ENCODE results near the gene MGME1. TPM values are rescaled to one million over a fixed set of nuclear protein-coding genes. Genes with fewer than 3 reads are reported as not detected.

MGME1 gene
- total and polyA plus RNA-seq, 2 of the 13 experiments (the other 11 are each of a cell fraction or from before 2014, with no cell fraction given), result 36.7 to 66.6 TPM

GRCh38 chr20:18001131-18001921, 32.5 kb downstream of the MGME1 start (continued):
- TF ChIP-seq ZXDC (CRISPR knock-in tag; IDR thresholded peaks at IDR 0.05) (no peak), ZC3H13 (CRISPR knock-in tag; IDR thresholded peaks at IDR 0.05) (no peak), NCOR1 (IDR thresholded peaks at IDR 0.05; ENCODE audit: borderline replicate concordance, low read length) (no peak), DR1 (CRISPR knock-in tag; IDR thresholded peaks at IDR 0.05) (no peak), ZNF207 (IDR thresholded peaks at IDR 0.05; ENCODE audit: borderline replicate concordance) (no peak), CHD4 (IDR thresholded peaks at IDR 0.05; ENCODE audit: borderline replicate concordance, low read length) (0 out of 2 replicates have a peak, but pooled peaks have one; percentile 20), DNMT1 (CRISPR knock-in tag; IDR thresholded peaks at IDR 0.05) (no peak), AKNA (CRISPR knock-in tag; IDR thresholded peaks at IDR 0.05; ENCODE audit: borderline replicate concordance) (no peak), GRHL1 (CRISPR knock-in tag; conservative IDR thresholded peaks at IDR 0.05) (no peak), ZNF782 (CRISPR knock-in tag; IDR thresholded peaks at IDR 0.05; ENCODE audit: borderline replicate concordance) (no peak), LCORL (IDR thresholded peaks at IDR 0.05) (no peak), LCORL (CRISPR knock-in tag; IDR thresholded peaks at IDR 0.05) (peak; percentile 67), ZNF784 (CRISPR knock-in tag; IDR thresholded peaks at IDR 0.05; ENCODE audit: borderline replicate concordance) (no peak), FOXA1 (IDR thresholded peaks at IDR 0.05) (no peak), FOXA1 (CRISPR knock-in tag; IDR thresholded peaks at IDR 0.05) (peak; percentile 34; the same call in 1 of the 2 replicates), BRCA1 (CRISPR knock-in tag; IDR thresholded peaks at IDR 0.05) (no peak), POLR2G (IDR thresholded peaks at IDR 0.05; ENCODE audit: low read depth, low read length) (no peak), ZKSCAN5 (CRISPR knock-in tag; IDR thresholded peaks at IDR 0.05) (no peak), KDM4B (CRISPR knock-in tag; IDR thresholded peaks at IDR 0.05) (no peak), ZNF501 (CRISPR knock-in tag; IDR thresholded peaks at IDR 0.05) (peak; percentile 69; the same call in 1 of the 2 replicates), CBX1 (IDR thresholded peaks at IDR 0.05; ENCODE audit: low read depth) (no peak)

Measured in HepG2 (cell line).